ENCODE results near the gene UBE2R2.

Gene UBE2R2

DNA sequence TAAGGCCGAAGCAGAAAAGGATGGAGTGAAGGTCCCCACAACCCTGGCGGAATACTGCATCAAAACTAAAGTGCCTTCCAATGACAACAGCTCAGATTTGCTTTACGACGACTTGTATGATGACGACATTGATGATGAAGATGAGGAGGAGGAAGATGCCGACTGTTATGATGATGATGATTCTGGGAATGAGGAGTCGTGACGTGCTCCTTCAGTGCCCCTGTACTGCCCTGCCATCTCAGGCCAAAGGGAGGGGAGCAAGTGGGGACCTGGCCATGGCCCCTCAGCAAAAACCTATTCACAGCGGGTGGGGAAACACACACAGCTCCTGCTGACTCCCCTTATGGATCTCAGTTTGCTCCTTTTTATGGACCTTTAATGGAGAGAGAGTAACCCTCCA, 100.1 kb downstream of the UBE2R2 start:
- Histone ChIP-seq H3K27ac (ENCODE audit: low read length) (no peak overlapping the region), H3K4me1 (ENCODE audit: control insufficient read depth, insufficient read depth, low read length) (no peaks in the 10 kb centered on the region), H3K36me3 (ENCODE audit: control insufficient read depth in 2 of 2, insufficient read depth in 2 of 2, low read length in 2 of 2) (peaks cover 39 to 40% of the 10 kb centered on the region in 2 donors), H3K4me3 (ENCODE audit: low read length in 2 of 2) (no peak overlapping the region), H3K9me3 (ENCODE audit: control insufficient read depth in 2 of 2, low read length in 2 of 2) (no peaks in the 10 kb centered on the region), H3K9ac (ENCODE audit: low read length in 2 of 2) (no peak overlapping the region), H3K27me3 (ENCODE audit: control insufficient read depth in 1 of 2, insufficient read depth in 2 of 2, low read length in 2 of 2) (no peaks in the 10 kb centered on the region)

DNA sequence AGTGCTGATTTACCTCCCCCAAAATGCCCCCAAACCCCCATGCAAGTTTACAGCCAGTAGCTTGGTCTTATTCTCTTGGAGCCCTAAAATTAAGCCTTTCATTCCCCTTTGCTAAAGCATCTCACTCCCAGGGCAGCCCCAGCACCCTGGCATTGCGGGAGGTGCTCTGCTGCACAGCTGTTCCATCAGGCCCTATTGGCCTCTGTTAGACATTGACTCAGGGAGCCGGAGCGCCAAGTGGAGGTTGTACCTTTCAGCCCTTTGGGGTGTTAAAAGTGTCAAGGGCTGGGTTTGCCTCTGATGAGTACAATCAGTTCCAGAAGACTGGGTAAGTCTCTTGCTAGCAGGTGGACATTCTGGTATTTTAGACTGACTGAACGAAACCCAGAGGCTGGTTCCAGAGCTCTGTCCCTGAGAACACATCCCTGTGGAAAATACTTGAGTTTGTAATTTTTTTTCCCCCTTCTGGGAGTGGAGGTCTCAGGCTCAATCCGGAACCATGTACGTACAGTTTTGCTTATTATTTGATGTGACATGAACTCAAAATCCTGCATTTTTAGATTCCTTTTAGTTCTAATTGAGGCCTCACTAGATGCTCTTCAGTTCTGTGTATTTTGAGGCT, 102.4 kb downstream of the UBE2R2 start:
- peaks cover 50 to 61% of the 10 kb centered on the region in 2 donors for H3K36me3 ChIP-seq (ENCODE audit: control insufficient read depth in 2 of 2, insufficient read depth in 2 of 2, low read length in 2 of 2)
- H3K27me3 ChIP-seq (ENCODE audit: control insufficient read depth in 1 of 2, insufficient read depth in 2 of 2, low read length in 2 of 2) = no peaks in the 10 kb centered on the region
- no peak overlapping the region for H3K9ac ChIP-seq (ENCODE audit: low read length in 2 of 2)
- no peaks in the 10 kb centered on the region for H3K4me1 ChIP-seq (ENCODE audit: control insufficient read depth, insufficient read depth, low read length)
- no peaks in the 10 kb centered on the region for H3K9me3 ChIP-seq (ENCODE audit: control insufficient read depth in 2 of 2, low read length in 2 of 2)
- H3K27ac ChIP-seq (ENCODE audit: low read length) = no peak overlapping the region
- H3K4me3 ChIP-seq (ENCODE audit: low read length in 2 of 2) = no peak overlapping the region

DNA sequence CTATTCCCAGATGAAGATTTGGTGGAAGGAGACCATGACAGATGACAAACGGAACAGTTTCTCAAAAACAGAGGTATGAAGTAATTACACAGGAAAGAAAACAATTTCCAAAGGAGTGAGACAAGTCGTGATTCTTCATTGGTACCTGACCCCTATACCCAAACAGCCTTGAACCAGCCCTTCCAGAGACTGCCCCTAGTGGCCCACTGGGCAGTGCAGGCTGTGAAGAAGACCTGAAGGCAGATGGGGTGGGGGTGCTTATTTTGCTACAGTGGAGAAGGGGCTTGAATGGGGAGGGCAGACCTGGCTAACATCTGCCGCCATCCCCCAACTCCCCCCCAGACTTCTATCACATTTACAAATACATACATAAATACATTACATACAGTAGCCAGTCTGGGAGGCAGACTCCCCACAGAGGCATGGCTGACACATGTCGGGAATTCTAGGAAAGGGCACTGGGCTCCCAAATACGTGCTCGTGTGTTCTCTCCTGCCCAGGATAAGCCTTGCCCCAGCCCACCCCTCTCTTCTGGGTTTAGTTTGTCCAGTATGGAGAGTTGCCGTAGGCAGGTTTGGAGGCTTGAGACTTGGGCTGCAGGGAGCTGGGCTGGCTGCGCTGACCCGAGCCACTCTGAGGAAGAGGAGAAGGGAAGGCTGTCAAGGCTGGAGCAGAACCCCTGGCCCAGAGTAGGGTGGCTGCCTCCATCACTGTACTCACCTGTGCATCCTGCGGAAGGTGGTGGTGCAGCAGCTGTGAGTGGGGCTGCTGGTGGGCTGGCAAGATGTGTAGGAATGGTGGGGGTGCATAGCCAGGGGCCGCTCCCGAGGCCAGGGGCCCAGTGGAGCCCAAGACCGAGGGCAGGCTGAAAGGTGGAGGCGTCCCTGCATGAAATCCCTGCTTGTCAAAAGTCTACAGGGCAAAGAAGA, 105.3 kb downstream of the UBE2R2 start:
- H3K4me3 ChIP-seq (ENCODE audit: low read length in 2 of 2) = no peak overlapping the region
- H3K9ac ChIP-seq (ENCODE audit: low read length in 2 of 2) = no peak overlapping the region
- no peak overlapping the region for H3K27ac ChIP-seq (ENCODE audit: low read length)
- no peaks in the 10 kb centered on the region for H3K9me3 ChIP-seq (ENCODE audit: control insufficient read depth in 2 of 2, low read length in 2 of 2)
- H3K4me1 ChIP-seq (ENCODE audit: control insufficient read depth, insufficient read depth, low read length) = peaks cover 11% of the 10 kb centered on the region
- H3K36me3 ChIP-seq (ENCODE audit: control insufficient read depth in 2 of 2, insufficient read depth in 2 of 2, low read length in 2 of 2) = peaks cover 58 to 74% of the 10 kb centered on the region in 2 donors
- H3K27me3 ChIP-seq (ENCODE audit: control insufficient read depth in 1 of 2, insufficient read depth in 2 of 2, low read length in 2 of 2) = no peaks in the 10 kb centered on the region

DNA sequence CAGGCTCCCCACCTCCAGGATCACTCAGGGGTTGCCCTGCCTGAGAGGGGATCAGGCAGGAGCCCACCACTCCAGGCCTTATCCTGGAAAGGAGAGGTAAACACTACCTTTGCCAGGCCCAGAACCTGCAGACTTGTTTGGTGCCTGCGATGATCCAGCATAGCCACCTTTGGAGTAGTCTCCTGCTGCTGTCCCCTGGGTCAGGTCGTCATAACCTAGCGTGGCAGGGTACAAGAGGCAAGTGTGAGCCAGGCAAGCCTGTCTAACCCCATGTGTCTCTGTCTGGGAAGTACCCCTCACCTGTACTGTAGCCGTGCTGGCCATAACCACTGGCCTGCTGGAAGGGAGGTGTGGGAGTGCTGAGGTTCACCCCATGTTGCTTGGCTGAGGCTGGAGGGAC, 106.1 kb downstream of the UBE2R2 start:
- no peak overlapping the region for H3K27ac ChIP-seq (ENCODE audit: low read length)
- H3K4me3 ChIP-seq (ENCODE audit: low read length in 2 of 2) = no peak overlapping the region
- H3K36me3 ChIP-seq (ENCODE audit: control insufficient read depth in 2 of 2, insufficient read depth in 2 of 2, low read length in 2 of 2) = peaks cover 58 to 71% of the 10 kb centered on the region in 2 donors
- H3K9ac ChIP-seq (ENCODE audit: low read length in 2 of 2) = no peak overlapping the region
- peaks cover 11% of the 10 kb centered on the region for H3K4me1 ChIP-seq (ENCODE audit: control insufficient read depth, insufficient read depth, low read length)
- H3K9me3 ChIP-seq (ENCODE audit: control insufficient read depth in 2 of 2, low read length in 2 of 2) = no peaks in the 10 kb centered on the region
- H3K27me3 ChIP-seq (ENCODE audit: control insufficient read depth in 1 of 2, insufficient read depth in 2 of 2, low read length in 2 of 2) = no peaks in the 10 kb centered on the region

DNA sequence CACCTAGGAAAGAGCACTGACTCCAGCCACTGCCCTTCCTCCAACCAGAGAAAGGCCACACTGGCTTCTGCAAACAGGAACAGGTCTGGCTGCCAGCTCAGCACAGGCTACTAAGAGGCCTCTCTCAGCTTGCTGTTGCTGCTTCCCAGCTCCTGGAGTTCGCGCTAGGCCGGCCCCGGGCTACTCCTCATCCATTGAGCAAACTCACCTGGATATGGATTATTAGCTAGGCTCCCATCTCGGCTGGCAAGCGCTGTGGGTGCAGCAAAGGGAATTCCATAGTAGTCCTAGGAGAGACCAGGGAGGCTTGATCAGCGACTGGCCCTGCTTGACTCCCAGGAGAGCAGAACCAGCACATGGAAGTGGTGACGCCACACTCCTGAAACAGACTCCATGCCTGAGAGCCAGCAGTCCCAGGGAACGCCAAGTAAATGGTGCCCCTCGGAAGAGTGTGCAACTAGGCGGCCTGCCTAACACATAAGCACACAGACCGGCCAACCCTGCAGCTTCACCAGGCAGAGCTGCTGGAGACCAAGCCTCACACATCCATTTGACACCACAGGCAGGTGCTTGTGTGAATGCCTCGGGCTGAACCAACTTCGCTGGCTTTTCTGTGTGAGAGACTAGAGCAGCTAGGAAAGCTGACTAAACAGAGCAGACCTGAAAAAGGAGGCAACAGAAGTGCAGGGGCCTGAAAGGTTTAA, 107.2 kb downstream of the UBE2R2 start:
- peaks cover 47 to 66% of the 10 kb centered on the region in 2 donors for H3K36me3 ChIP-seq (ENCODE audit: control insufficient read depth in 2 of 2, insufficient read depth in 2 of 2, low read length in 2 of 2)
- no peak overlapping the region for H3K27ac ChIP-seq (ENCODE audit: low read length)
- H3K4me3 ChIP-seq (ENCODE audit: low read length in 2 of 2) = no peak overlapping the region
- H3K27me3 ChIP-seq (ENCODE audit: control insufficient read depth in 1 of 2, insufficient read depth in 2 of 2, low read length in 2 of 2) = no peaks in the 10 kb centered on the region
- H3K9ac ChIP-seq (ENCODE audit: low read length in 2 of 2) = no peak overlapping the region
- no peaks in the 10 kb centered on the region for H3K9me3 ChIP-seq (ENCODE audit: control insufficient read depth in 2 of 2, low read length in 2 of 2)
- peaks cover 11% of the 10 kb centered on the region for H3K4me1 ChIP-seq (ENCODE audit: control insufficient read depth, insufficient read depth, low read length)

DNA sequence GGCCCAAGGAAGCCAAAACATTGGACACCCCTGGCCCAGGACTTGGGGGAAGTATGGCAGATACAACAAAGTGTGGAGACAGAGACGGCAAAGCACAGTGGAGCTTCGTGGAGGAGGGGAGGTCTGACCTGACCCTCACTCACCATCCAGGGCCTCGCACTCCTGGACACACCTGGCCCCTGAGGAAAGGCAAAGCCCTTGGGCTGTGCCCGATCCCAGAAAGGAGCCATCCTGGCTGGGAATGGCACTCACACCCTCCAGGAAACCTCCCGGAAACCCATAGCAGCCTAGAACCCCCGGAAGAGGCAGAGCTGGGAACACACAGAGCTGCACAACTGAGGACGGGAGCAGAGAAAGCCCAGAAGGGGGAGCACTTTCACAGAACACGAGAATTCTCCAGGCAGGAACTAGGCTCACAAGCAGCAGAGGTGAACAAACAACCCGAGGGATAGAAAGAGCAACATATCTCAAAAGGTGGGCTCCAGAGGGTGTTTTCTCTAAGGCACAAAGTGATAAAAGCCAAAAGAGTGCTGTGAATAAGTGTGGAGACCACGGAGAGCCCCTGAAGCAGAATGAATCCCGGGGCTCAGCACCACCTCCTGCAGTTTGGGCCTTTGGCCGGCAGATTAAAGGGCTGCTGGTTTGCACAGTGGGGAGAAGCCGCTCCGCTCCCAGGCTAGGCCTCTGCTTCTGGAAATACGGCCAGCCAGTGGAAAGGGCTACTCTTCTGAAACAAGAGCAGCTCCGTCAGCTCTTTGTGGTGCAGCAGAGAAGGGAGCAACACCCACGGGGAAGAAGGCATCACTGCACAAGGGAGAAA, 108.2 kb downstream of the UBE2R2 start:
- Histone ChIP-seq H3K4me3 (ENCODE audit: low read length in 2 of 2) (no peak overlapping the region), H3K9me3 (ENCODE audit: control insufficient read depth in 2 of 2, low read length in 2 of 2) (no peaks in the 10 kb centered on the region), H3K4me1 (ENCODE audit: control insufficient read depth, insufficient read depth, low read length) (peaks cover 11% of the 10 kb centered on the region), H3K27me3 (ENCODE audit: control insufficient read depth in 1 of 2, insufficient read depth in 2 of 2, low read length in 2 of 2) (no peaks in the 10 kb centered on the region), H3K9ac (ENCODE audit: low read length in 2 of 2) (peak overlapping the region in 1 of 2 donors; percentile 29), H3K36me3 (ENCODE audit: control insufficient read depth in 2 of 2, insufficient read depth in 2 of 2, low read length in 2 of 2) (peaks cover 47 to 65% of the 10 kb centered on the region in 2 donors), H3K27ac (ENCODE audit: low read length) (no peak overlapping the region)

DNA sequence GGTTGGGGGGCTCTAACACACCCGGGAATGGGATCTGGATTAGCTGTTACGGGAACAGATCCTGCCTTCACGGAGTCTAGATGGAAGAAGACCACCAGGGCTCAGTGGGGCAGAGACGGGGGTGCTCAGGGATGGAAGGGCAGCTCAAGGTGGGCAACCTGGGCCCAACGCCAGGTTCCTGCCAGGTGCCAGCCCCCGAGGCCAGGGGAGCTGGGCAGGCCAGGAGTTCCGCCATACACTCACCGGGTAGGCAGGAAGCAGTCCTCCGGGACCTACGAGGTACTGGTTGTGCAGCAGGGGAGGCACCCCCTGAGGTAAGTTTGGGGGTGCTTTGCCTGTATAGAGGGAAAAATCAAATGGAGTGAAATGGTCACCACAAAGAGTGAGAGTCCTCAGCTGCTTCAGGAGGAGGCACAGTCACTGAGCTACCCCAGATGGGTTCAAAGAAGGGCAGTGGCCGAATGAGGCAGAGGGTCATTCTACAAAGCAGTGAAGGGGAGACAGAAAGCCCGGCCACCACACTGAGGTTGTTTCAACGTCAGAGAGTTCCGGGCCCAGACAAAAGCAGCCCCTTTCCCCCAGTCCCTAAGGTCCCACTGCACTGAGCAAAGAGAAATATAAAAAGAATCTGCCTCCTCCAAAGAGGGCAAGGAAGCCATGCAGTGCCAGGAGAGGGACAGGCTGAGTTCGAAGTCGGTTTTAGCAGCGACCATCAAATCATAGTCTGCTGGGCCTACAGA, 110.0 kb downstream of the UBE2R2 start:
- Histone ChIP-seq H3K27me3 (ENCODE audit: control insufficient read depth in 1 of 2, insufficient read depth in 2 of 2, low read length in 2 of 2) (no peaks in the 10 kb centered on the region), H3K4me3 (ENCODE audit: low read length in 2 of 2) (no peak overlapping the region), H3K27ac (ENCODE audit: low read length) (no peak overlapping the region), H3K4me1 (ENCODE audit: control insufficient read depth, insufficient read depth, low read length) (peaks cover 11% of the 10 kb centered on the region), H3K9ac (ENCODE audit: low read length in 2 of 2) (no peak overlapping the region), H3K9me3 (ENCODE audit: control insufficient read depth in 2 of 2, low read length in 2 of 2) (no peaks in the 10 kb centered on the region), H3K36me3 (ENCODE audit: control insufficient read depth in 2 of 2, insufficient read depth in 2 of 2, low read length in 2 of 2) (peaks cover 41 to 66% of the 10 kb centered on the region in 2 donors)

DNA sequence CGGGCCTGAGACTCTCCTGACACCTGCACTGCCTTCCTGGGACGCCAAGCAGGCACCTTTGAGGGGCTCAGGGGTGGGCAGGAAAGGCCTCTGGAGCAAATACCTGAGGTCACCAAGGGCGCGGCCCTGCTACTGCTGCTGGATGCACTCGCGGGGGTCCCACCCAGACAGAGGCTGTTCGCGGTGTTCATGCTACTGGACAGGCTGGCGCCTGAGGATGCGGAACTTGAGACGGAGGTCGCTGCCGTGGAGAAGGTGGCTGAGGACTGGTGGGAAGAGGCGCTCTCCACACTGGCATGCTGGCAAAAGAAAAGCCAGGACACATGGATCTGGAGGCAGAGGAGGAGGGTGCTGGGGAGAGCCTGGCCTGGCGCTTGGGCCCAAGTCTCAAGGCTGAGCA, 110.7 kb downstream of the UBE2R2 start:
- peaks cover 40 to 66% of the 10 kb centered on the region in 2 donors for H3K36me3 ChIP-seq (ENCODE audit: control insufficient read depth in 2 of 2, insufficient read depth in 2 of 2, low read length in 2 of 2)
- no peak overlapping the region for H3K4me3 ChIP-seq (ENCODE audit: low read length in 2 of 2)

DNA sequence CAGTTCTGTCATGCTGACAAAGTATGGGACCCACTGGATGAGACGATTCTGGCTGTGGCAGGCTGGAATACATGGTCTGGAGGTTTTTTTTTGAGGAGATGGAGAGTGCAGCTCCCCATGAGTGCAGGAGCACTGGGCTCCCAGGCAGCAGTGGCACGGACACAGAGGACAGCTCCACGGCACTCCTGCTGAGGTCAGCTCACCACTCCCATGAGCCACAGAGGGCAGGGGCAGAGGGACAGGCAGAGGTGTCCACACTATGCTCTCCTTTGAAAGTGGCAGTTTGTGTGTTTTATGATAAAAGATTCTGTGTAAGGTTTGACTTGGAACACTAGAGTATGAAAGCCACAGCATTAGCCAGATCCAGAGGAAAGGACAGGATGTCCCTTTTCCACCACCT, 114.4 kb downstream of the UBE2R2 start:
- Histone ChIP-seq H3K4me1 (ENCODE audit: control insufficient read depth, insufficient read depth, low read length) (no peaks in the 10 kb centered on the region), H3K4me3 (ENCODE audit: low read length in 2 of 2) (no peak overlapping the region), H3K27ac (ENCODE audit: low read length) (no peak overlapping the region), H3K9ac (ENCODE audit: low read length in 2 of 2) (no peak overlapping the region), H3K36me3 (ENCODE audit: control insufficient read depth in 2 of 2, insufficient read depth in 2 of 2, low read length in 2 of 2) (peaks cover 33 to 53% of the 10 kb centered on the region in 2 donors), H3K27me3 (ENCODE audit: control insufficient read depth in 1 of 2, insufficient read depth in 2 of 2, low read length in 2 of 2) (no peaks in the 10 kb centered on the region), H3K9me3 (ENCODE audit: control insufficient read depth in 2 of 2, low read length in 2 of 2) (no peaks in the 10 kb centered on the region)

More for the DNA sequence above, 110.7 kb downstream of the UBE2R2 start:
- Histone ChIP-seq H3K9me3 (ENCODE audit: control insufficient read depth in 2 of 2, low read length in 2 of 2) (no peaks in the 10 kb centered on the region), H3K4me1 (ENCODE audit: control insufficient read depth, insufficient read depth, low read length) (peaks cover 11% of the 10 kb centered on the region), H3K27me3 (ENCODE audit: control insufficient read depth in 1 of 2, insufficient read depth in 2 of 2, low read length in 2 of 2) (no peaks in the 10 kb centered on the region), H3K27ac (ENCODE audit: low read length) (no peak overlapping the region), H3K9ac (ENCODE audit: low read length in 2 of 2) (no peak overlapping the region)

Measured in stomach smooth muscle (tissue), 2 donors.